Hepatocyte (in vitro differentiated cells): ENCODE results near the gene RPP14.

Source experiments
- EZH2 ChIP-seq: fragments of 200-600 bp; sonication (generic); IDR thresholded peaks from 2 replicates; pipeline ENCODE4 v1.6.1; 2016; ENCODE audit warnings: antibody characterized with exemption, mild to moderate bottlenecking, borderline replicate concordance
- EZH2phosphoT487 ChIP-seq: fragments of 200-600 bp; sonication (generic); IDR thresholded peaks from one replicate; pipeline ENCODE4 v1.6.1; 2018; ENCODE audit warnings: antibody characterized with exemption, mild to moderate bottlenecking, low read depth, moderate library complexity; ENCODE audit not compliant: unreplicated experiment, severe bottlenecking
- TF ChIP-seq, protein P1 (sequence below): fragments of 200-600 bp; sonication (generic); IDR thresholded peaks from 2 replicates; pipeline ENCODE4 v1.5.1; 2016; ENCODE audit warnings: antibody characterized with exemption, mild to moderate bottlenecking; ENCODE audit not compliant: poor library complexity

- TF ChIP-seq EZH2 (no peak), EZH2phosphoT487 (no peak)
- TF ChIP-seq, protein P1, sequence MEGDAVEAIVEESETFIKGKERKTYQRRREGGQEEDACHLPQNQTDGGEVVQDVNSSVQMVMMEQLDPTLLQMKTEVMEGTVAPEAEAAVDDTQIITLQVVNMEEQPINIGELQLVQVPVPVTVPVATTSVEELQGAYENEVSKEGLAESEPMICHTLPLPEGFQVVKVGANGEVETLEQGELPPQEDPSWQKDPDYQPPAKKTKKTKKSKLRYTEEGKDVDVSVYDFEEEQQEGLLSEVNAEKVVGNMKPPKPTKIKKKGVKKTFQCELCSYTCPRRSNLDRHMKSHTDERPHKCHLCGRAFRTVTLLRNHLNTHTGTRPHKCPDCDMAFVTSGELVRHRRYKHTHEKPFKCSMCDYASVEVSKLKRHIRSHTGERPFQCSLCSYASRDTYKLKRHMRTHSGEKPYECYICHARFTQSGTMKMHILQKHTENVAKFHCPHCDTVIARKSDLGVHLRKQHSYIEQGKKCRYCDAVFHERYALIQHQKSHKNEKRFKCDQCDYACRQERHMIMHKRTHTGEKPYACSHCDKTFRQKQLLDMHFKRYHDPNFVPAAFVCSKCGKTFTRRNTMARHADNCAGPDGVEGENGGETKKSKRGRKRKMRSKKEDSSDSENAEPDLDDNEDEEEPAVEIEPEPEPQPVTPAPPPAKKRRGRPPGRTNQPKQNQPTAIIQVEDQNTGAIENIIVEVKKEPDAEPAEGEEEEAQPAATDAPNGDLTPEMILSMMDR: no peak
Observed at GRCh38 chr3:58355179-58355578, 49.1 kb downstream of the RPP14 start.
